ENCODE results near the gene RAPH1. TPM values are rescaled to one million over a fixed set of nuclear protein-coding genes. Genes with fewer than 3 reads are reported as not detected.

Gene RAPH1
- polyA plus RNA-seq, 1 donor from 2014 or later: 13.9 TPM

- Histone ChIP-seq H3K4me3 (ENCODE audit: low read length) (no peak overlapping the region), H3K27me3 (ENCODE audit: insufficient read depth, low read depth, low read length) (no peaks in the 10 kb centered on the region), H3K4me2 (ENCODE audit: low read length) (no peak overlapping the region), H3K36me3 (ENCODE audit: insufficient read depth, low read length) (no peaks in the 10 kb centered on the region), H3K79me2 (replicated peaks; ENCODE audit: insufficient read depth, low read length) (no peaks in the 10 kb centered on the region), H3F3A (ENCODE audit: insufficient read depth, low read length, poor library complexity, severe bottlenecking) (no peaks in the 10 kb centered on the region), H3K9me3 (ENCODE audit: low read length) (no peaks in the 10 kb centered on the region), H4K20me1 (ENCODE audit: insufficient read depth) (no peaks in the 10 kb centered on the region), H3K9me2 (ENCODE audit: insufficient read depth, low read length) (no peaks in the 10 kb centered on the region), H3K27ac (ENCODE audit: low read length) (no peak overlapping the region), H3K9ac (ENCODE audit: low read length) (no peak overlapping the region), H2AFZ (ENCODE audit: low read depth, low read length) (no peak overlapping the region)
- TF ChIP-seq, protein P1, sequence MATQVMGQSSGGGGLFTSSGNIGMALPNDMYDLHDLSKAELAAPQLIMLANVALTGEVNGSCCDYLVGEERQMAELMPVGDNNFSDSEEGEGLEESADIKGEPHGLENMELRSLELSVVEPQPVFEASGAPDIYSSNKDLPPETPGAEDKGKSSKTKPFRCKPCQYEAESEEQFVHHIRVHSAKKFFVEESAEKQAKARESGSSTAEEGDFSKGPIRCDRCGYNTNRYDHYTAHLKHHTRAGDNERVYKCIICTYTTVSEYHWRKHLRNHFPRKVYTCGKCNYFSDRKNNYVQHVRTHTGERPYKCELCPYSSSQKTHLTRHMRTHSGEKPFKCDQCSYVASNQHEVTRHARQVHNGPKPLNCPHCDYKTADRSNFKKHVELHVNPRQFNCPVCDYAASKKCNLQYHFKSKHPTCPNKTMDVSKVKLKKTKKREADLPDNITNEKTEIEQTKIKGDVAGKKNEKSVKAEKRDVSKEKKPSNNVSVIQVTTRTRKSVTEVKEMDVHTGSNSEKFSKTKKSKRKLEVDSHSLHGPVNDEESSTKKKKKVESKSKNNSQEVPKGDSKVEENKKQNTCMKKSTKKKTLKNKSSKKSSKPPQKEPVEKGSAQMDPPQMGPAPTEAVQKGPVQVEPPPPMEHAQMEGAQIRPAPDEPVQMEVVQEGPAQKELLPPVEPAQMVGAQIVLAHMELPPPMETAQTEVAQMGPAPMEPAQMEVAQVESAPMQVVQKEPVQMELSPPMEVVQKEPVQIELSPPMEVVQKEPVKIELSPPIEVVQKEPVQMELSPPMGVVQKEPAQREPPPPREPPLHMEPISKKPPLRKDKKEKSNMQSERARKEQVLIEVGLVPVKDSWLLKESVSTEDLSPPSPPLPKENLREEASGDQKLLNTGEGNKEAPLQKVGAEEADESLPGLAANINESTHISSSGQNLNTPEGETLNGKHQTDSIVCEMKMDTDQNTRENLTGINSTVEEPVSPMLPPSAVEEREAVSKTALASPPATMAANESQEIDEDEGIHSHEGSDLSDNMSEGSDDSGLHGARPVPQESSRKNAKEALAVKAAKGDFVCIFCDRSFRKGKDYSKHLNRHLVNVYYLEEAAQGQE (IDR thresholded peaks at IDR 0.05; ENCODE audit: borderline replicate concordance): no peak
- TF ChIP-seq POLR2AphosphoS5 (IDR thresholded peaks at IDR 0.05) (no peak), EP300 (conservative IDR thresholded peaks at IDR 0.05; ENCODE audit: poor library complexity, severe bottlenecking) (no peak)
Measured at GRCh38 chr2:203578759-203579643, 43.9 kb upstream of the RAPH1 start.

- no peaks in the 10 kb centered on the region for H3K36me3 ChIP-seq (ENCODE audit: insufficient read depth, low read length)
- no peaks in the 10 kb centered on the region for H4K20me1 ChIP-seq (ENCODE audit: insufficient read depth)
- no peak overlapping the region for H3K27ac ChIP-seq (ENCODE audit: low read length)
- no peaks in the 10 kb centered on the region for H3K79me2 ChIP-seq (replicated peaks; ENCODE audit: insufficient read depth, low read length)
- H3K9ac ChIP-seq (ENCODE audit: low read length): no peak overlapping the region
- no peaks in the 10 kb centered on the region for H3K27me3 ChIP-seq (ENCODE audit: insufficient read depth, low read depth, low read length)
- no peaks in the 10 kb centered on the region for H3K9me3 ChIP-seq (ENCODE audit: low read length)
- no peaks in the 10 kb centered on the region for H3K9me2 ChIP-seq (ENCODE audit: insufficient read depth, low read length)
- no peak overlapping the region for H3K4me3 ChIP-seq (ENCODE audit: low read length)
- TF ChIP-seq EZH2 (IDR thresholded peaks at IDR 0.05; ENCODE audit: borderline replicate concordance, insufficient read depth, low read length, poor library complexity, severe bottlenecking) (no peak), EP300 (conservative IDR thresholded peaks at IDR 0.05; ENCODE audit: poor library complexity, severe bottlenecking) (no peak), POLR2AphosphoS5 (IDR thresholded peaks at IDR 0.05) (no peak), SMC3 (conservative IDR thresholded peaks at IDR 0.05; ENCODE audit: poor library complexity) (no peak), CTCF (IDR thresholded peaks at IDR 0.05; ENCODE audit: poor library complexity, severe bottlenecking) (no peak), TAF1 (IDR thresholded peaks at IDR 0.05; ENCODE audit: low read depth) (no peak)
- TF ChIP-seq, protein P1 (IDR thresholded peaks at IDR 0.05; ENCODE audit: borderline replicate concordance): no peak
- no peak overlapping the region for H2AFZ ChIP-seq (ENCODE audit: low read depth, low read length)
- no peak overlapping the region for H3K4me2 ChIP-seq (ENCODE audit: low read length)
- no peaks in the 10 kb centered on the region for H3F3A ChIP-seq (ENCODE audit: insufficient read depth, low read length, poor library complexity, severe bottlenecking)
Measured at GRCh38 chr2:203574824-203575223, 39.7 kb upstream of the RAPH1 start.
